ENCODE measurements around the gene RADIL.

The RADIL gene

DNA sequence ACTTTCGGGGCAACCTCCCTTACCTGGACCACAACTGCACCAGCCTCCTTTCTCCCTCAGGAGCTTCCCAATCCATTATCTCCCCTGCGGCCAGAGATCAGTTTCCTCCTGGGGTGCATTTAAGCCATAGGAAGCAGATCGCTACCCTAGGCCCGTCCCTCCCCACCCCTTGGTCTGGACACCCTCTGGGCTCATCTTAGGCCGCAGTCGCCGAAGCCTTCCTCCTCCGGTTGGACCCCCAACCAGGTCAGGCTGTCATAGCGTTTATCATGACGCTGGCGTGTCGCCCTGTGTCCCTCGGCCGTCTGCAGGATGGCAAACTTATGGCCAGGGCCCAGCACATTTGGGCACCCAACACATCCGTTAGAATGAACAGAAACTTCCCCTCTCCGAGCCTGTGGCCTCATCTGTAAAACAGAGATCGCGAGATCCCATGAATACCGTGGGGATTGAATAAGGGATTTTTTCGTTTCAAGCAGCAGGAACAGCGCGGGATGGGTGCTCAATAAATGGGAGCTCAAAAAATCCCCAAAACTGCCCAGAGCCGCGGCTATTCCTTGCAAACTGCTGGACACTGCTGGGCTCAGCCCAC is 108.8 kb downstream of the RADIL start:
- DNase-seq = peak; percentile 70

DNA sequence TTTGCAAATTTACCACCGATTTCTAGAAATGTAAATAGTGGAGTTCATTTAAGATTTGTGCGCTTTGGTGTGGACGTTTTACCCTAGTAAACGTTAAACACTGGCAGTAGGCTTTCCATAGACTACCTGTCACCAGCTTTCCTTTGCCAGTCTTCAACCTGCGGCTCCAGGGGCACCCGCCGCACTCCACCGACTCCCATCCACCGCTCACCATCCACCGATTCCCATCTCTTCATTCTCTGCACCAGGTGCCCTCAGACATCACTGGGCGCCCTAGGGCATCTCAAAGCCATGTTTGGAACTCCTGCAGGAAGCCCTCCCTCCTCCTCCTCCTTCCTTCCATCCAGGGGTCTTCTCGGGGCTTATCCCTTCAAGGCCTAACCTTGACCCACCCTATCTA is 109.5 kb downstream of the RADIL start:
- no peak for DNase-seq

DNA sequence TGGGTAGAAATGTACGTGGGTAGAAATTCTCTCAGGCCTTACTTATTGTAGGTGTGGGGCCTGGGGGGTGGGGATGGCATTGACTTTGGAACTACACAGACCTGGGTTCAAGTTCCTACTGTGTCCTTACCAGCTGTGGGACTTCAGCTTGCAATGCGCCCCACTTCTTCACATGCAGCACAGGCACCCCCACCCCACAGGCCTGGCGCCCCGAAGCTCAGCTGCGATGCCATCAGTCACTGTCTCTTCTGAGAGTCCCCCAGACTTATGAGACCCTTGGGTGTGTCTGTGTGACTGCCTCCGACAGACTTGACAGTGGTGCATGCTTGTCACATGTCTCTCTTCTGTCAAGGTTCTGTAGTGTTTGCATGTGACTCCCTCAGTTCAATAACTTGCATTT is 111.2 kb downstream of the RADIL start:
- DNase-seq = no peak

DNA sequence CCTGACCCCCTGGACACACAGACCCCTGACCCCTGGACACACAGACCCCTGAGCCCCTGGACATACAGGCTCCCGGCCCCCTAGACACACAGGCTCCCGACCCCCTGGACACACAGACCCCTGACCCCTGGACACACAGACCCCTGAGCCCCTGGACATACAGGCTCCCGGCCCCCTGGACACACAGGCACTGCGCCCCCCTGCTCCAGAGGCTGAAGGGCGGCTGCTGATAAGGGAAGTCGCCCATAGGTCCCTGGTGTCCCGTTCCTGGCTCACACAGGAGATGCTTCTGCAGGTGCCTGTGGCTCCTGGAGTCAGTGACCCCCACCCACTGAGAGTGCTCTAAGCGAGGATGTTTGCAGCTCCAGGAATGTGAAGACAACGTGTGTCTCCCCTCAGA is 111.8 kb downstream of the RADIL start:
- no peak for DNase-seq

DNA sequence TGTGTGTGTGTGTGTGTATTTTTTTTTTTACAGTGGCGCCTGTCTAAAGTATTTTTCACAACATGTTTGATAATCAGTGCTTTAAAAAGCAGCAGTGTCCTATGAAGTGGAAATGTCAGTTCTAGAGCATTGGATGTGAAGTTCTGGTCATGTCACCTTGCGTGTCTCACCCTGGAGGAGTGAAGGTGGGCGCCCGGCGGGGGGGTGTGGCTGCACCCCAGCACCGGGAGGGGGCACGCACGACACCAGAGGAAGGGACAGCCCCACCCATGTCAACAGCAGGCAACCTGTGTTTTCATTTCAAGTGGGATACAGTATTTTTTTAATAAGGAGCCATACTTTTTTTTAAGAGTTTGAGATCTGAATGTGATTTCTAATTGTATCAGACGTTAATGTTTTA is 112.6 kb downstream of the RADIL start:
- DNase-seq = no peak

DNA sequence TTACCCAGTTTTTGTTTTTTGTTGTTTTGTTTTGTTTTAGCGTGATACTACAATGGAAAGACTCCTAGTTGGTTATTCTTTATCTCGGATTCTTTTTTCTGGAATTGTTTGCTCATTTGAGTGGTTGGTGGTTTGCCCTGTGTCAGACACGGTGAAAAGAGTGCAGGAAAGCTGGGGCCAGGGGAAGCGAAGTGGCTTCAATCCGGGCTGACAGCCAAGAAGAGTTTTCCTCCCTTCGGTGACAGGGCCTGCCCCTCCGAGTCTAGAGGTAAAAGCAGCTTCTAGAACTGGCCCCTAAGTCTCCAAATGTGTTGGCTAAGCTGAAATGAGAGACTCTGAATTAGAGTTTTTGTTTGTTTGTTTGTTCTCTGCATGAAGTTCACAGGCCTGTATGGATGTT is 113.8 kb downstream of the RADIL start:
- DNase-seq = no peak

DNA sequence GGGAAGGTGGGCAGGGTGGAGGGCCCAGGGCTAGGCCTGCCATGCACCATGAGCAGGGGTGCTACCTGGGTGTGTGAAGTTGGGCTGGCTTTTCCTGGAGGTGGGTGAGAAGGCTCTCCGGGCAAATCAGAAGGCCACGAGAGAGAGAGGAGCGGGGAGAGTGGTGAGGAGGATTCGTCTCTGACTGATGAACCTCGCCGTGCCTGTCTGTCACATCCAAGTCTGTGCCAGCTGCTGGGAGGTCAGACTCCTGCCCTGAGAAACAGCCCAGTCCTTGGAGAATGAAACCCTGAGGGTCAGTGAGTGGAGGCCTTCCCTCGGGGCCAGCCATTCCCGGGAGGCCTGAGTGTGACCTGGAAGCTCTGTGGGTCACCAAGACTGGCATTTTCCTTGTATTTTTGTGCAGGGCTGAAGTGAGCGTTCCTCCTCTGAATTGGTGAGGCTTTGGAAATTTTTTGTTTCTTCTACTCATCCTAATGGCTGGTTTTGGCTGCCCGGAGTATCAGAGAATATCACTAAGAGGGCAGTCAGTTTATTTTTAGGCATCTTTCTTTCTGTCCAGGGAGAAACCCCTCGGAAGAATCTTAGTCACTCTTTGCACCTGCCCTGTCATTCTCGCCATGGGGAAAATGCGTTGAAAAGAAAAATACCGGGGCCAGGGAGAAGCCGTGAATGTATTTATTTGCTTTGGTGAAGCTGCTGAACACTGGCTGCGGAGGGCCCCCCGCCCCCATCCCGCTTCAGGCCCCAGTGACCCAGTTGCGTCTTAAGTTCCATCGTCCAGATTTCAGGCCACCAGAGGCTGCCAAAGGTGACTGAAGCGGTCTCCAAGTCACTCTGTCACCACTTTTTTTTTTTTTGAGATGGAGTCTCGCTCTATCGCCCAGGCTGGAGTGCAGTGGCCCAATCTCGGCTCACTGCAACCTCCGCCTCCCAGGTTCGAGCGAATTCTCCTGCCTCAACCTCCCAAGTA is 114.6 kb downstream of the RADIL start:
- DNase-seq = no peak

DNA sequence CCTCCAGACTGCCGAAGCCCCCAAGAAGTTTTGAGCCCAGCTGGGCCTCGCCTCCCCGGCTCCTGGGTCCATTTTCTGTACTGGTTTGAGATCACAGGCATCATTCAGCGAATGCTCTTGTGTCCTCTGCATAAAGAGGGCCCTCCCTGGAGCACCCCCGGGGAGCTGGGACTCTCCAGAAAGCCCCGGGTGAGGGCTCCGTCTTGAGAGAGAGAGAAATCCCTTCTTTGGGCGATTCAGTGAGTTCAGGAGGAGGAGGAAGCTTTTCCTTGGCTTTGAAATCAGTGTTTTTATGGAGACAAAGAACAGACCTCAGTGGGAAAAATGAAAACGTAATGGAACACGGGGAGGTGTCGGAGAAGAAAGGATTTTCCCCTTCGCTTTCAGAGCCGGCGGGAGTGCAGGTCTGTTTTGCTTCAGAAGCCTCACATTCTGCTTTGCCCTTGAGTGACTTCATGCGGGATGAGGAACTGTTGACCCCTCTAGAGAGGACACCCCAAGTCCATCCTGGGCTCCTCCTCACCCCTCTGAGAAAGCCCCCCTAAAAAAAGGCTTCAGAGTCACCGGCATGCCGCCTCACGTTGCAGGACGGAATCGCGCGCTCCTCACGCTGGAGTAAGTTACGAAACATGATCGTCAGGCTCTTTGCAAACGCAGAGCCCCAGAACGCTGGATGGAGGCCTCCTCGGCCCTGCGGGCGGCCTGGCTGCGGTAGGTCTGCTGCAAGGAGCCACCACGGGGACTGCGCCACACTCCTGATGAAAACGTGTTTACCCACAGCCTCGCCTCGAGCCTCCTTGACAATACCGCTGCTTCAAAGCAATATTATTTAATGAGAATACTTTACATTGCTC is 116.6 kb downstream of the RADIL start:
- no peak for DNase-seq

DNA sequence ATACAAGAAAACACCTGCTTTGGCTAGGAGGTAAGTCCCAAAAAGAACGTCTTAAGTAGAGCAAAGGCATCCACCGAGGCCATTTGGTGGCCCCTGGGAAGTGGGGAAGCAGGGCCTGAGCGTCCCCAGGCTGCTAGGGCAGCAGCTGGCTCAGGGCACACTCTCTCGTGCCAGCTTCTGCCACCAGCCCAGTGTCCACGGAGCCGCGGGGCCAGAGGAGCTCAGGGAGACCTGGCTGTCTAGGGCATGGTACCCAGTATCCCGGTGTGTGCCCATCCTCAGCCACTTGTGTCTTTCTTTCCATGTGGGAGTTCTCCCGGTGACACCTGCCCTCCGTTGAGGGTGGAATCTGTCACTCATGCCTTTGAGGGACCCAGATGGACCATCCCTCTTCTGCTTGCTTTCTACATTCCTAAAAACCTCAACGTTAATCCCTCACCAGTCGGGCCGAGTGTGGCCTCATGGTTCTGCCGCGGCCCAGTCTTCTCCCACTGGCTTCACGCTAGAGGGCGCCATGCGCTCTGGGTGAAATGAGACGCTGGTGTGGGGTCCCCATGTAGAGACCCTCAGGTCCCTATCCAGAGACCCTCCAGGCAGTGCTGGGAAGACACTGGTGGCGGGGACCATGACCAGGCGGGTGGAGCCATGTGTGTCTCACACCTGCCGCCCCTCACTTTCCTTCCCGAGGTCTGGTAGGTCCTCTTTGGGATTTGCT is 117.6 kb downstream of the RADIL start:
- no peak for DNase-seq

DNA sequence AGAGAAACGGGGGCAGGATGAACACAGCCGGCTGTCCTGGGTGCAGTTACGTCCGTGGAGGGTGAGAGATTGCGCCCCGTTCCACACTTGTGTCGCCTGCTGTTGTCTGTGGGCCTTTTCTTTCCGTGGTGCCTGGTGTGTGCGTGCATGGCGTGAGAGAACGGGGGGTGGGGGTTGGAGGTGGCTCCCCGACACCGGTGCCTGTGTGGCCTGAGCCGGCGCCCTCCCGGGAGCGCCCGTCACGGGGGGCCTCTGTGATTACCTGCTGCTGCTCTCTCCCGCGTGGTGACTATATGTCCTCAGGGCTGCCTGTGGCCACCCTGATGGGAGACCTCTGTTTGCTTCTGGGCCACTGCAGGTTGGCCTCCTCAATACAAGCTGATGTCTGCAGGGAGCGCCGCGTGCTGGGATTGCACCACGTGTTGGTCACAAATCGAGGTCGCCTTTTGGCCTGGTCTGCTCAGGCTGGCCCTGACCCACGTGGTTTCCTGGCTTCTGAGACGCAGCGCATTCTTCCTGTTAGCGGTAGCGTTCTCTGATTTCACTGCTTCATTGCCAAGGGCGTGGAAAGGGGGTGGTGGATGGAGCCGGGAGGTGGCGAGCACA is 119.0 kb downstream of the RADIL start:
- no peak for DNase-seq

DNA sequence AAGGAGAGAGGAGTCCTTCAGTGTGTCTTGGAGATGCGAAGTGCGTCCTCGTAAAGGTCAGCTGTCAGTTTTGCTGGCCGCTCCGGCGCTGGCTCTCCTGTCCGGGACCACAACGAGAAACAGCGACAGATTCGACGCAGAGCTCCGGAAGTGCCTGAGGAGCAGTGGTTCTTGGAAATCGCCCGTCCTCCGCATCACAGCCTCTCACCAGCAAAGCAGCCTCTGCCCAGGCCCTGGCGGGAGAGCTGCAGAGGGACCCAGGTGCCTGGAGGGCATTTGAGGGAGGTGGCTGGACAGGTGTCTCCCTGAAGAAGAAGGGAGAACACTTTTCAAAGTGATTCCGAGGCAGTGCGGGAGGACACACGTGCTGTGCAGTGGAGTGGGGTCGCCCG is 119.7 kb downstream of the RADIL start:
- no peak for DNase-seq

DNA sequence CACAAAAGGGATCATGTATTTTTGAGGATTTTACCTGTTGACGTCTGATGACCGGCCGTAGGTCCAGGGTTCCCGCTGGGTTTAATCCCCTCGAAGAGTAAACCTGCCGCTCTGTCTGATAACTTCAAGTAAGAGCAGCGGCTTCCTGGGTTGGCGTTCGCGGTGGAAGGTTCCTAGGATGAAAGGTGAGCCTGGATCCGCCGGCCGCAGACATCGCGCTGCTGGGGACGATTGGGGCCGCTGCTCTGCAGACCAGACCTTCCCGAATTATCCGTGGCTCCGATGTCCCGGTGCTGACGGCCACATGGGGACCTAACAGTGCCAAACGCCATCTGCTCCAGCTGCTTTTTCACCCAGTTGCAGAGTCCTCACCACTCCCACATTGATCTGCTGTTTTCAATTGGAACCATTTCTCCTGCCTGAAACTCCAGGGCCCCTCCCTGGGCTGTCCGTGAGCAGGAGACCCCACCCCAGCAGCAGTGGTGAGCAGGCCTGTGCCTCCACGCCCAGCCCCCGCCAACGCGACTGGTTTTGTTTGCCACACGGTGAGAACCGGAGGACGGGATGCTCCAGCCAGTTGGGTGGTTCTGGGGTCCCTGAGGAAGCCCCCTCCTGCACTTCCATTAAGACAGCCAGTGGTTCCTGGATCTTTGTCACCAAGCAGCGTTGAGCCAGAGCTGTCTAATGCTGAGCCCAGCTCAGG is 120.3 kb downstream of the RADIL start:
- DNase-seq = no peak

DNA sequence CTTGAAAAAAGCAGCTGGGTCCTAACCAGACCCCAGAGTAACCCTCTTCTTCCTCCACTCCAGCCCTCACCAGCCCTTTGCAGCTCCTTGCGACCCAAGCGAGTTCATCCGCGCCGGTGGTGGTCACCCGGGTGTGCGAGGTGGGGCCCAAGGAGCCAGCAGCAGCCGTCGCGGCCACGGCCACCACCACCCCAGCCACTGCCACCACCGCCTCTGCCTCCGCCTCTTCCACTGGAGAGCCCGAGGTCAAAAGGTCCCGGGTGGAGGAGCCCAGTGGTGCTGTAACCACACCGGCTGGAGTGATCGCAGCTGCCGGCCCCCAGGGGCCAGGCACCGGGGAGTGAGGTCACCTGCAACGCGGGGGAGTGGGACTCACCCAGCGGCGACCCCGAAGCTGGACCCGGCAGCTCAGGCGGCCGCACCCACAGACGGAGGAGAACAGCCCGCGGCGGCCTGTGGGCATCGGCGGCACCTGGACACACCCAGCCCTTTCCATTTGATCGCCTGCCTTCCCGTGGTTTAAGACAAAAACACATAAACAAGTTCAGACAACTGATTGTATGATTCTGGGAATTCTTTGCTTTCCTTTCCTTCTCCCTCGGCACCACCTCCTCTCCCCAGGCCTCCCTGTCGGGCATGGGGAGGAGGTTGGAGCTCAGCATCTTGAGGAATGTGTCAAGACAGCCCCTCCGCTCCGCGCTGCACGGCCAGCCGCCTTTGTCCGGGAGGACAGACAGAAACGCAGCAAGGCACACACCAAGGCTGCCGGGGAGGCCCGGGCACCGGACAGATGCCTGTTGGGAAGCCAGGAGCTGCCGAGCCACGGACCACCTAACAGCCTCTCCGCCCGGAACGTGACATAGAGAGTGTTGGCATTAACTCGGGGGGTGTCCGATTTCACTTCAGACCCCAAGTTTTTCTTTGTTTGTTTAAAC is 121.1 kb downstream of the RADIL start:
- DNase-seq = no peak

DNA sequence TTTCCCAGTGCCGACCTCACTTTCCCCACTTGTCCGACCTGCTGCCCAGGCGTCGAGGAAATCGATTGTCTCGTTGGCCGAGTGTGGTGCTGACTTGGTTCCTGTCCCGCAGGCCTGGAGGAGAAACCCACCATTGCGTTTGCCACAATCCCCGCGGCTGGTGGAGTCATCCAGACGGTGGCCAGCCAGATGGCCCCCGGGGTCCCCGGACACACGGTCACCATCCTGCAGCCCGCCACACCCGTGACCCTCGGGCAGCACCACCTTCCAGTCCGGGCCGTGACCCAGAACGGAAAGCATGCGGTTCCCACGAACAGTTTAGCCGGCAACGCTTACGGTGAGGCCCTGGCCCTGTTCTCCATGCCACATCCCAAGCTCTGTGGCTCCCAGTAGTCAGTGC is 122.6 kb downstream of the RADIL start:
- DNase-seq = no peak

DNA sequence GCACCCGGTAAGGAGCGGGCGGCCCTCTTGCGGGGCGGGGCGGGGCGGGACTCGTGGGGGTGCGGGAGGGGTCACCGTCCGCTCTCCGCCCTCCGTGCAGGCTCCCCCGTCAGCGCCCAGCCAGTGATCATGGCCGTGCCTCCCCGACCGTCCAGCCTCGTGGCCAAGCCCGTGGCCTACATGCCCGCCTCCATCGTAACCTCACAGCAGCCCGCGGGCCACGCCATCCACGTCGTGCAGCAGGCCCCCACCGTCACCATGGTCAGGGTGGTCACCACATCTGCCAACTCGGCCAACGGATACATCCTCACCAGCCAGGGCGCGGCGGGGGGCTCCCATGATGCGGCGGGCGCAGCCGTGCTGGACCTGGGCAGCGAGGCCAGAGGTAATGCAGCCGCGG is 124.3 kb downstream of the RADIL start:
- no peak for DNase-seq

DNA sequence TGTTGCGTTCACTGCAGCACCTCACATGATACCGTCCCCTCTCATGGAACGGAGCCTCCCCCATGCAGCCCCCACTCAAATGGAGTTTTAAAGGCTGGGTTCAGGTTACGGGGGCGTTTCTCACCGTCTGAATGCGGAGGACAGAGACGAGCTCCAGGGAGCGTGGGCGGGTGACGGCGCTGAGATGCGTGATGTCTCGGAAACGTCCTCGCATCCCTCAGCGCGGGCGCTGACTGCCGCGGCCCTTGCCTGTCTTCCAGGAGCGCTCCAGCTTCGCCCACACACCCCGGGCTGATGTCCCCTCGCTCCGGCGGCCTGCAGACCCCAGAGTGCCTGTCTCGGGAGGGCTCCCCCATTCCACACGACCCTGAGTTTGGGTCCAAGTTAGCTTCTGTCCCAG is 124.7 kb downstream of the RADIL start:
- no peak for DNase-seq

DNA sequence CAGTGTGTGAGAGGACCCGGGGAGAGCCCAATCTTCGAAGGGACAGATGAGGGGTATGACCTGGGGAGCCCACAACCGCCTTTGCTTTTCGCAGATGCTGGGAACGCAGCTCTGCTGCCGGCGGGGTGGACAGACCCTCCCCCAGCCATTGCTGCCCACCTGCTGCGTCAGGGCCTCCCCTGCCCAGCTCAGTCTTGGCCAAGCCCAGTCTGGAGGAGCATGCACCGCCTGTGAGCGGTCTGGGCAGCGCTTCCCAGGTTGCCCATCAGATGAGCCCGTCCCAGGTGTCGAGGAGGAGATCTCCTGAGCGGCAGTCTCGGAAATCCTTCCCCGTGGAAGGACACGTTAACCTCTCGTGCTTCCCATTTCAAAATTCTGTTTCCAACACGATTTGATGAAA is 125.4 kb downstream of the RADIL start:
- DNase-seq = no peak

DNA sequence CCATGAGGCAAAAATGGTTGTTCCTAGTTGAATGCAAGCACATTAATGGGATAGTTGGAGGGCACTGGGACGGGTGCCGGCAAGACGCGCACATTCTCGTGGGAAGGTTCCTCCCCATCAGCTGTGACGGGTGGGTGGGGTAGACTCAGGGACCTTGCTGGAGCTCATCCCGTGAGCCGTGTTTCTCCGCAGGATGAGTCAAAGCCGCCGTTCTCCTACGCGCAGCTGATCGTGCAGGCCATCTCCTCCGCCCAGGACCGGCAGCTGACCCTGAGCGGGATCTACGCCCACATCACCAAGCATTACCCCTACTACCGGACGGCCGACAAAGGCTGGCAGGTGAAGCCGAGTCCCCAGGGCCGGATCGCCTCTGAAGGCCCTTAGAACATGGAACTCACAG is 128.5 kb downstream of the RADIL start:
- no peak for DNase-seq

DNA sequence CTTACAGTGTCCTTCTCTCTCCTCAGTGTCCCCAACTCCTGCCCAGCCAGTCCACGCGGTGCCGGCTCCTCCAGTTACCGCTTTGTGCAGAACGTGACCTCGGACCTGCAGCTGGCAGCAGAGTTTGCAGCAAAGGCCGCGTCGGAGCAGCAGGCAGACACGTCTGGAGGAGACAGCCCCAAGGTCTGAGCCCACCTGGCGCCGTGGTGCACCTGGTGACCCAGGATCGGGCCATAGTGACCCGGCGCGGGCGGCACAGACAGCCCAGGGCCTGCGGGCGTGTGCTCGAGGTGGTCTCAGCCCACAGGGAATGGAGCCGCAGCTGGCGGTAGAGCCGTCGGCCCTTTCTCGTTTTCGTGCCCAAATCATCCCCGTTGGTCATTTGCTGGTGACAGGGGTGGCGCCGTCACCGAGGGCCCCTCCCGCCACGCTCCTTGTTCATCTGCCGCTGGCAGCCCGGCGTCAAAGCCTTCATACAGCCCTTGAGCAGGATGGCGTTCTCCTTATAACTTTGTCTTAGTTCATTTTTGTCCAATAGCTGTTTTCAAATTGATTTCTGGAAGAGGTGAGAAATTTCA is 129.0 kb downstream of the RADIL start:
- no peak for DNase-seq
